ENCODE measurements around the gene FILIP1.
A peak's percentile ranks its signal among the peaks of the same experiment; 100 is the strongest.

Gene FILIP1

GRCh38 chr6:75351570-75351969 is 142.0 kb downstream of the FILIP1 start:
- no peaks in the 10 kb centered on the region for H3K27me3 ChIP-seq (ENCODE audit: insufficient read depth, low read length)
- no peak overlapping the region for H2AK5ac ChIP-seq (ENCODE audit: low read length)
- H2BK120ac ChIP-seq (ENCODE audit: insufficient read depth, low read length, poor library complexity) = no peak overlapping the region
- no peak overlapping the region for H3K14ac ChIP-seq (ENCODE audit: low read length)
- no peak overlapping the region for H4K91ac ChIP-seq (ENCODE audit: low read depth, low read length)
- H3K18ac ChIP-seq (ENCODE audit: low read length) = no peak overlapping the region
- no peak for DNase-seq
- H3K36me3 ChIP-seq (ENCODE audit: control insufficient read depth in 1 of 2, insufficient read depth in 2 of 2, low read length in 2 of 2) = no peaks in the 10 kb centered on the region
- H2BK5ac ChIP-seq (ENCODE audit: low read depth, low read length, poor library complexity) = no peak overlapping the region
- no peak overlapping the region for H3K23ac ChIP-seq (ENCODE audit: low read length)
- H3K4me1 ChIP-seq (ENCODE audit: control insufficient read depth in 1 of 2, insufficient read depth in 2 of 2, low read length in 2 of 2) = peaks cover 4 to 5% of the 10 kb centered on the region in 2 experiments
- H3K9ac ChIP-seq (ENCODE audit: low read length) = no peak overlapping the region
- no peak overlapping the region for H3K4ac ChIP-seq (ENCODE audit: low read depth, low read length)
- no peak overlapping the region for H3K27ac ChIP-seq (ENCODE audit: low read depth, low read length)
- no peaks in the 10 kb centered on the region for H3K79me1 ChIP-seq (ENCODE audit: low read length)
- H4K8ac ChIP-seq (ENCODE audit: low read depth, low read length) = no peak overlapping the region
- no peaks in the 10 kb centered on the region for H3K9me3 ChIP-seq (ENCODE audit: insufficient read depth, low read depth, low read length)
- H3K79me2 ChIP-seq (ENCODE audit: control insufficient read depth, insufficient read depth, low read length, poor library complexity) = no peaks in the 10 kb centered on the region
- no peak overlapping the region for H4K12ac ChIP-seq (ENCODE audit: low read depth, low read length)
- no peak overlapping the region for H2AFZ ChIP-seq (ENCODE audit: insufficient read depth, low read length, poor library complexity)
- no peak overlapping the region for H3K4me2 ChIP-seq (ENCODE audit: low read length)
- WGBS (ENCODE audit: extremely low coverage, insufficient coverage, insufficient read length) = no CpG with 5 or more reads among the region's 2 CpGs
- H3K4me3 ChIP-seq (ENCODE audit: low read depth, low read length) = no peak overlapping the region
- H2BK12ac ChIP-seq (ENCODE audit: low read length) = no peak overlapping the region

GRCh38 chr6:75350808-75351207 is 142.8 kb downstream of the FILIP1 start:
- Histone ChIP-seq H4K91ac (ENCODE audit: low read depth, low read length) (no peak overlapping the region), H3K27ac (ENCODE audit: low read depth, low read length) (no peak overlapping the region), H3K14ac (ENCODE audit: low read length) (no peak overlapping the region), H3K4me1 (ENCODE audit: control insufficient read depth in 1 of 2, insufficient read depth in 2 of 2, low read length in 2 of 2) (peaks cover 4 to 5% of the 10 kb centered on the region in 2 experiments), H3K4ac (ENCODE audit: low read depth, low read length) (no peak overlapping the region), H3K23ac (ENCODE audit: low read length) (no peak overlapping the region), H3K9ac (ENCODE audit: low read length) (no peak overlapping the region), H2BK12ac (ENCODE audit: low read length) (no peak overlapping the region), H3K79me2 (ENCODE audit: control insufficient read depth, insufficient read depth, low read length, poor library complexity) (no peaks in the 10 kb centered on the region), H2AK5ac (ENCODE audit: low read length) (no peak overlapping the region), H2BK5ac (ENCODE audit: low read depth, low read length, poor library complexity) (no peak overlapping the region), H3K27me3 (ENCODE audit: insufficient read depth, low read length) (no peaks in the 10 kb centered on the region), H3K9me3 (ENCODE audit: insufficient read depth, low read depth, low read length) (no peaks in the 10 kb centered on the region), H4K12ac (ENCODE audit: low read depth, low read length) (no peak overlapping the region), H3K36me3 (ENCODE audit: control insufficient read depth in 1 of 2, insufficient read depth in 2 of 2, low read length in 2 of 2) (no peaks in the 10 kb centered on the region), H3K18ac (ENCODE audit: low read length) (no peak overlapping the region), H2AFZ (ENCODE audit: insufficient read depth, low read length, poor library complexity) (no peak overlapping the region), H3K79me1 (ENCODE audit: low read length) (no peaks in the 10 kb centered on the region), H2BK120ac (ENCODE audit: insufficient read depth, low read length, poor library complexity) (no peak overlapping the region), H3K4me3 (ENCODE audit: low read depth, low read length) (no peak overlapping the region), H4K8ac (ENCODE audit: low read depth, low read length) (no peak overlapping the region), H3K4me2 (ENCODE audit: low read length) (no peak overlapping the region)
- WGBS (ENCODE audit: extremely low coverage, insufficient coverage, insufficient read length) = no CpG with 5 or more reads among the region's 6 CpGs
- peak; percentile 16 to 63 for DNase-seq

- H3K4ac ChIP-seq (ENCODE audit: low read depth, low read length) = no peak overlapping the region
- no peak overlapping the region for H3K4me3 ChIP-seq (ENCODE audit: low read depth, low read length)
- H3K9me3 ChIP-seq (ENCODE audit: insufficient read depth, low read depth, low read length) = no peaks in the 10 kb centered on the region
- no peak overlapping the region for H3K23ac ChIP-seq (ENCODE audit: low read length)
- H2BK120ac ChIP-seq (ENCODE audit: insufficient read depth, low read length, poor library complexity) = peak overlapping the region; percentile 15
- H2AFZ ChIP-seq (ENCODE audit: insufficient read depth, low read length, poor library complexity) = no peak overlapping the region
- no peak overlapping the region for H2AK5ac ChIP-seq (ENCODE audit: low read length)
- H3K79me1 ChIP-seq (ENCODE audit: low read length) = no peaks in the 10 kb centered on the region
- H4K91ac ChIP-seq (ENCODE audit: low read depth, low read length) = no peak overlapping the region
- H3K18ac ChIP-seq (ENCODE audit: low read length) = no peak overlapping the region
- no peak overlapping the region for H3K27ac ChIP-seq (ENCODE audit: low read depth, low read length)
- no peaks in the 10 kb centered on the region for H3K79me2 ChIP-seq (ENCODE audit: control insufficient read depth, insufficient read depth, low read length, poor library complexity)
- no peak overlapping the region for H2BK5ac ChIP-seq (ENCODE audit: low read depth, low read length, poor library complexity)
- no peak overlapping the region for H3K9ac ChIP-seq (ENCODE audit: low read length)
- peaks cover 2% of the 10 kb centered on the region for H3K27me3 ChIP-seq (ENCODE audit: insufficient read depth, low read length)
- peaks cover 4 to 5% of the 10 kb centered on the region in 2 experiments for H3K4me1 ChIP-seq (ENCODE audit: control insufficient read depth in 1 of 2, insufficient read depth in 2 of 2, low read length in 2 of 2)
- H4K12ac ChIP-seq (ENCODE audit: low read depth, low read length) = no peak overlapping the region
- no peaks in the 10 kb centered on the region for H3K36me3 ChIP-seq (ENCODE audit: control insufficient read depth in 1 of 2, insufficient read depth in 2 of 2, low read length in 2 of 2)
- peak overlapping the region; percentile 84 for H3K4me2 ChIP-seq (ENCODE audit: low read length)
- H3K14ac ChIP-seq (ENCODE audit: low read length) = no peak overlapping the region
- no peak overlapping the region for H2BK12ac ChIP-seq (ENCODE audit: low read length)
- no peak overlapping the region for H4K8ac ChIP-seq (ENCODE audit: low read depth, low read length)
- WGBS (ENCODE audit: extremely low coverage, insufficient coverage, insufficient read length) = no CpG with 5 or more reads among the region's 3 CpGs
- DNase-seq = no peak
Measured at GRCh38 chr6:75350156-75350555, 143.4 kb downstream of the FILIP1 start.

- H4K8ac ChIP-seq (ENCODE audit: low read depth, low read length) = peak overlapping the region; percentile 61
- no peak overlapping the region for H3K23ac ChIP-seq (ENCODE audit: low read length)
- H3K14ac ChIP-seq (ENCODE audit: low read length) = peak overlapping the region; percentile 42
- no peaks in the 10 kb centered on the region for H3K36me3 ChIP-seq (ENCODE audit: control insufficient read depth in 1 of 2, insufficient read depth in 2 of 2, low read length in 2 of 2)
- H3K79me1 ChIP-seq (ENCODE audit: low read length) = no peaks in the 10 kb centered on the region
- peak overlapping the region; percentile 3 for H4K91ac ChIP-seq (ENCODE audit: low read depth, low read length)
- no peaks in the 10 kb centered on the region for H3K9me3 ChIP-seq (ENCODE audit: insufficient read depth, low read depth, low read length)
- H3K4ac ChIP-seq (ENCODE audit: low read depth, low read length) = no peak overlapping the region
- peak overlapping the region; percentile 31 for H2BK5ac ChIP-seq (ENCODE audit: low read depth, low read length, poor library complexity)
- H2BK120ac ChIP-seq (ENCODE audit: insufficient read depth, low read length, poor library complexity) = peak overlapping the region; percentile 59
- H3K18ac ChIP-seq (ENCODE audit: low read length) = no peak overlapping the region
- H2AFZ ChIP-seq (ENCODE audit: insufficient read depth, low read length, poor library complexity) = no peak overlapping the region
- no peak overlapping the region for H2AK5ac ChIP-seq (ENCODE audit: low read length)
- peaks cover 4 to 7% of the 10 kb centered on the region in 2 experiments for H3K4me1 ChIP-seq (ENCODE audit: control insufficient read depth in 1 of 2, insufficient read depth in 2 of 2, low read length in 2 of 2)
- WGBS (ENCODE audit: extremely low coverage, insufficient coverage, insufficient read length) = no CpG with 5 or more reads among the region's 24 CpGs
- H3K27me3 ChIP-seq (ENCODE audit: insufficient read depth, low read length) = peaks cover 2% of the 10 kb centered on the region
- H3K4me2 ChIP-seq (ENCODE audit: low read length) = peak overlapping the region; percentile 84
- H3K4me3 ChIP-seq (ENCODE audit: low read depth, low read length) = peak overlapping the region; percentile 52
- peak overlapping the region; percentile 73 for H3K27ac ChIP-seq (ENCODE audit: low read depth, low read length)
- peak overlapping the region; percentile 50 for H3K9ac ChIP-seq (ENCODE audit: low read length)
- H2BK12ac ChIP-seq (ENCODE audit: low read length) = peak overlapping the region; percentile 32
- peak in 1 of 2 donors; percentile 32 for DNase-seq
- no peaks in the 10 kb centered on the region for H3K79me2 ChIP-seq (ENCODE audit: control insufficient read depth, insufficient read depth, low read length, poor library complexity)
- H4K12ac ChIP-seq (ENCODE audit: low read depth, low read length) = no peak overlapping the region
Measured at GRCh38 chr6:75349262-75349984, 144.2 kb downstream of the FILIP1 start.
